NCI-H187 treated with DMSO at 0.1 percent for 48 hours (cell line): ENCODE data around the gene CIB2.

ENCODE experiments used
- DNase-seq: peaks from one replicate; lab custom pipeline; 2025; lab: John Stamatoyannopoulos, UW

Gene CIB2

GRCh38 chr15:78083687-78084448, 47.4 kb downstream of the CIB2 start:
- no peak for DNase-seq

DNA sequence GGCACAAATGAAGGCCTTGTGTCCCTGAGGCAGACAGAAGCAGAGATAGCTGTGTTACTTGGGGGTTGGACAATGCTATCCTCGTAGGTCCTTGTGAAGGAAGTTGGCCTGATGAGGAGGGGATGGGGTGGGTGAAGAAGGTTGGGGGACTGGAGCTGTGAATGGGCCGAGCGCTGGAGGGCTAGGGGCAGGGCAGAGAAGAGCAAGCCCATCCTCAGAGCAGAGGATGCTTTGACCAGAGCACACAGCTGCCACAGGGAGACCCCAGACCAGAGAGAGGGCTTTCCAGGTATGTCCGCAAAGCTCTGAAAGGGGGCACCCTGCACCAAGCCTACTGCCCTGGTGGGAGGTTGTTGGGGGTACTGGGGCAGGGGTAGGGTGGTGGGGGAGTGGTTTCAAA, 48.1 kb downstream of the CIB2 start:
- DNase-seq = no peak

DNA sequence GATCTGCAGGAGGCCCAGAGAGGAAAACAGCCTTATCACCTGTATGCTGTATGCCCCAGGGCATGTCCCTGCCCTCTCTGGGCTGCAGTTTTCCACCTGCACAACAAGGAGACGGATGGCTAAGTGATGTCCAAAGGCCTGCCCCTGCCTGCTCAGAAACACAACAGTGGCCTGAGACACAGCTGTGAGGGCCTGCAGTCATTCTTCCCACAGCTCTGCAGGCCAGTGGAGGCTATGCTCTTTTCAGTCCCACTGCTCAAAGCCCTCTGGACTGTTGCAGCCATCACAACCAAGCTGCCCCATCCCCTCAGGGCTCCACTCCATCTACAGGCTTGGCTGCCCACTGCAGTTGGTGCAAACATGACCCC, 48.5 kb downstream of the CIB2 start:
- DNase-seq = no peak

- DNase-seq = no peak
Measured at GRCh38 chr15:78082106-78082742, 49.0 kb downstream of the CIB2 start.

GRCh38 chr15:78080088-78080460, 51.2 kb downstream of the CIB2 start:
- DNase-seq = no peak

GRCh38 chr15:78079298-78080087, 51.8 kb downstream of the CIB2 start:
- DNase-seq = no peak

DNA sequence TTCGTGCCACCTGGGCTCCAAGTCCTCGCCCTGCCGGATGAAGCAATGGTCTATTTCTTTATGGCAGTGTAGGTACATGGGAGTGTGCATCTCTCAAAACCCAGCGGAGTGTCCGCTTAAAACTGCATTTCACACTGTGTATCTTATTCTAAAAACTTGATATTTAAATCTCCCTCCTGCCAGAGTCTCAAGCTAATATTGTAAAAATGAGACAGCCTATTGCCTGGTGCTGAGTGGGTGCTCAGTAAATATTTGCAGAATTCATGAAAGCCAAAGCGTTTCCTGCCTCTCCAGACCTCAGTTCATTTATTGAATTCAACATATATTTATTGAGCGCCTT, 53.4 kb downstream of the CIB2 start:
- no peak for DNase-seq

DNA sequence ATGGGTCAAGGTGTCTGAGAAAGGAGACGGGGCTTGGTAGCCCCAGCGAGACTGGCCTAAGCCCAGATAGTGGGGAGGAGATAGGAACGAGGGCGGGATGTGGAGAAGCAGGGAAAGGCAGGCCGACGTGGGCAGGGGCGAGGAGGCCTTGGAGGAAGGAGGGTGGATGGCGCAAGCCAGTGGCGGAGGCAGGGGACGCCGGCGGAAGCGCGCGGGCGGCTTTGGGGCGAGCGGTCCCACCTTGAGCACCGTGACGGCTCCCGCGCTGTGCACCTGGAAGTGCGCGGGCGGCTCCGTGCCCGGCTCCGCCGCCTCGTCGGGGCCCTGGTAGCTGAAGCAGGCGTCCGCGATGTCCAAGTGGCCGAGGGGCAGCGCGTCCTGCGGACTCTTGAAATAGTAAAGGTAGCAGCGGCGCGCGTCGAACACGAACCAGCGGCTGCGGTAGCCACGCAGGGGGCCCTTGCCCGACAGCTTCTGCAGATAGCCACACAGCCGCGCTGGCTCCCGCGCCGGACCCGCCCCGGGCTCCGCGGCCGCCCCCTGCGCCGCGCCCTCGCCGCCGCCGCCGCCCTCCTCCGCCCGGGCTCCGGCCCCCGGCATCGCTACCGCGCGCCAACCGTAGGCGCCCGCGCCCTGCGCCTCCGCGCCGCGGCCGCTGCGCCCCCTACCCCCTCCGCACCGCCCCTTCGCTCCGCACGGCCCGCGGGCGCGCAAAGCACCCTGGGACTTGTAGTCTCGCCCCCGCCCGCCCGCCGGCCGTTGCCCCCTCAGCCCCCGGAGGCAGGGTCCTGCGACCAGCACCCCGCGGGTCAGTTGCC, 54.0 kb downstream of the CIB2 start, which contains the start of gene TBC1D2B:
TBC1D2B (minus strand) TSS at position 659 of the 818 bp plus-strand sequence; CDS start at position 600, 59 bp downstream.
- DNase-seq = no peak

DNA sequence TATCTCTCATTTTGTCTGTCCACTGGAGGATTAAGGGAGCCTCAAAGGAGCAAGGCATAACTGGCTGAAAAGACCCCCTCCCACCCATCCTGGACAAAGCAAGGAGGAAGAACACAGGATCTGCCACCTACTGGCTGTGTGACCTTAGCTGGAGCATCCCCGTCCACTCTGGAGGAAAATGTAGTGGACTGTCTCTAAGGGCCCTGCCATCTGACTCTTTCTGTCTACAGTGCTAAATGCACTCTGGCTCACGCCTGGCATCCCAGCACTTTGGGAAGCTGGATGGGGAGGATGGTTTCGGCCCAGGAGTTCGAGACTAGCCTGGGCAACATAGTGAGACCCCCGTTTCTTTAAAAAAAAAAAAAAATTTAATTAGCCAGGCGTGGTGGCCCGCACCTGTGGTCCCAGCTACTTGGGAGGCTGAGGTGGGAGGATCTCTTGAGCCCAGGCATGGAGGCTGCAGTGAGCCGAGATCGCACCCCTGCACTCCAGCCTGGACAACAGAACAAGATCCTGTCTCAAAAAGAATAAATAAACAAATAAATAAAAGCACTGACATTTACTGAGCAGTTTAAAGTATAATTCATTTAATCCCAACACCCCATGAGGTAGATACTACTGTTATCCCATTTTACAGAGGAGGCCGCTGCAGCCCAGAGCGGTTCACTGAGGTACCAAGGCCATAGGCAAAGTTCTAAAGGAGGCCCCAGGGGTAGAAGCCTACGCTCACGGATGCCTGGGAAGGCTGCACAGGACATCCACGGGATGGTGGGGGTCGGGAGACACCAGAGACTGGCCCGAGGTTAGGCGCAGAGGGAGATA, 54.8 kb downstream of the CIB2 start:
- no peak for DNase-seq

DNA sequence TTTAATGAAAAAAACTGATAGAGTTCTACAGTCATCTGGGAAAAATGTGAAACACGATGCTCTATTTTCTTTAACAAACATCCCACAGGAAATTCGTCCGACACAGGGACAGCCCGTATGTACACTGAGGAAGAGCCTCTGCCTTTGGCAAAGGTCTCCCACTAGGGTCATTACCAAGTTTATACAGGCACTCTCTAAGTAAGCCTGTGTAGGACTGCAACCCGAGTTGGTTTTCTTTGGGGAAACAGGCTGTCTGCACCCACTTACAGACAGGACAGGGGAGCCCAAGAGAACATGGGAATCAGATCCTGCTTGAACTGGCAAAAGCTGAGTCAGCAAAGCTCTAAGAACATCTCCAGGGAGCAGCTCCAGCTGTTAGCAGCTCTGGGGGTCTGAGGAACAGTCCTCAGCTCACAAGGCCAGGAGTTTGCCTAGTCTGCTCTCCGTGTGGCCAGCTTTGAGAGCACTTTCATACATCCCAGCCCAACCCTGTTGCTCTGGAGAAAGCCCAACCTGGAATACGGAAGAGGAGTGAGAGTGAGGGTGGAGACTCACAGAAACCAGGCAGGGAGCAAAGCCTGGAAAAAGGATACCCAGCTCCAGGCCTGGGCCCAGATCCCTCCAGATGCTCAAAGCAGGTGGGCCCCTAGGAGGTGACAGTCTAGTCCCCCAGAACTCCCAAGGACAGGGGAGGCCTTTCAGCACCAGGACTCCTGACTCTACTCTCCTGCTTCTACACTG, 55.6 kb downstream of the CIB2 start:
- no peak for DNase-seq

GRCh38 chr15:78073046-78073787, 58.0 kb downstream of the CIB2 start:
- no peak for DNase-seq

DNA sequence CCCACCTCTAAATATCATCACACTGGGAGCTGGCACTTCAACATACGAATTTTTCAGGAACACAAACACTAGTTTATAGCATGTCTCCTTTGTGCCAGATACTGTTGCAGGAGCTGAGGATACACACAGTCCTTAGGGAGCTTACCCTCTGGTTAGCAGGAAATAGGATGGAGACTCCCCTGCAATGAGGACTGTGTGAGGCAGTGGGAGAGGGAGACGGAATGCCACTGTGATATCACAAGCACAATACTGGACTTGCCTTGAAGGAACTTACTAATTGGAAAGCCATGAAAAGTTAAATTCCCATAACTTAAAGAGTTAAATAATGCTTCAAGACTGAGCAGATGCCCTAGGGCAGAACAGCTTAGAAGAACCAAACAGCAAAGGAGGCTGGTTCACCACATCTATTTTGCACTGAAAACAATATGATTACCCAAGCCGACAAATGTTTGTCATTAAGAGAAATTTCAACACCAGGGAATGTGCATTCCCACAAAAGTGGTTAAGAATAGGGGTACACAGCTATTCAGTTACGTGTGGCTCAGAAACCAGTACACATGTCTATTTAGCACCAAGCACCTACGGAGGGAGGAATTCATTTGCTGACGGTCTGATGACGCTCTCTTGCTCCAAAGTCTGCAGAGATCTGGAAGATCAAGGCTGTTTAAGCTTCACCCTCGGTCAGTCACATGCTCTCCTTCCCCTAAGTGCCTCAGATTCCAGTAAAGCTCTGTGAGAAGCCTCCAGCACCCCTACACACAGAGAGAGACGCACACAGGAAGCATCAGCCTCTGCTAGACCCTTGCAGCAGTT, 59.0 kb downstream of the CIB2 start:
- DNase-seq = no peak

GRCh38 chr15:78071383-78071782, 59.9 kb downstream of the CIB2 start:
- DNase-seq = no peak

GRCh38 chr15:78070049-78070700, 61.1 kb downstream of the CIB2 start:
- DNase-seq = no peak

DNA sequence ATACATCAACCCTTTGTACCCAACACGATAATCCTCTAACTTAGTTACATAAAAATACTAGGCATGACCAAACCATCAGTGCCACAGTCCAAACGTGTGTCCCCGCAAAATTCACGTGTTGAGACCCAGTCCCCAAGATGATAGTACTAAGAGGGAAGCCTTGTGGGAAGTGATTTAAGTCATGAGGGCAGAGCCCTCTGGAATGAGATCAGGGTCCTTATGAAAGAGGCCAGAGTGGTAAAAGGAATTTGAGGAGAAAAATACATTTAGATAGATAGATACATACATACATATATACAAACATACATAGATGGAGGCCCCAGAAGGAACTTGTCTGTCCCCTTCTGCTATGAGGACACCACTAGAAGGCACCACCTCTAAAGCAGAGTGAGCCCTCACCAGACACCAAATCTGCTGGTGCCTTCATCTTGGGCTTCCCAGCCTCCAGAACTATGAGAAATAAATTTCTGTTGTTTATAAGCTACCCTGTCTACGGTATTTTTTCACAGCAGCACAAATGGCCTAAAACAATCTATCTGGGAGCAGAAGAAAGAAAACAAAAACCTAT, 61.7 kb downstream of the CIB2 start:
- DNase-seq = no peak

- no peak for DNase-seq
Measured at GRCh38 chr15:78069052-78069414, 62.2 kb downstream of the CIB2 start.

DNA sequence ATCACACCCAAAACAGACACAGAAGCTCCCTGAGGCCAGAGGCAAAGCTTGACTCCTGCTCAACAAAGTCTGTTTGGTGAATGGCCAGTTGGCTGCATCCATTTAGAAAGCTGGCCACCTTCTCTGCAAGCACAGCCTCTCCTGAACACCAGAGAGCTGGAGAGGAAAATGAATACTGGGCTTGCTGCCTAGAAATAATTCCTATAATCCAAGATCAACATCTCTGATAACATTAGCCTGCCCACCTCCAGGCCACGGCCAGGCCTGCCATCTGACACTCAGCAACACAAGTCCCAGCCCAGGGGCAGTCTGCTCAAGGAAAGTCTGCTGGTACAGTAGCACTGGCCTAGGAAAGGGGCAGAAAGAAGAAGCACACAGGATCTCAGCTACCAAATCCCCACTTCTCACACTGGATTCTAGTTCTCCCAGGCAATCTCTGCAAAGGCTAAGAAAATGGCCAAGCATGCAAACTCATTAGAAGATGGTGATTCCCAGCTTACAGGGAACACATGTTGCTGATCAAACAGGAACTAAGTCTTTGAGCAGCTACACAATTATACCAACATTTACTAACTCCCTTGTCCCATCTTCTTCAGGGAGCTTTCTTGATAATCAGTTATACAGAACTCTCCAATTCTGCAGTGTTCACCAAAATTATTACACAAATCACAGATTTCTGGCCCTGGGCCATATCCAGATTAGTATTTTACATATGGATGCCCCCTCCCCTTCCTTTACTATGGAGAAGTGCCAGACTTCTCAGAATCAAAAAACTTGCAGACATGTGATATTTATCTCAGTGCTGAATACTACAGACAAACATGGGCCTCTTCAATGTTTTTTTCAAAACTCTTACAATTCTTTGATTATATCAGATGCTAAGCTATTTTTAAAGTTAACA, 63.7 kb downstream of the CIB2 start:
- DNase-seq = no peak
